Dermis lymphatic vessel endothelial cell (primary cell): ENCODE data around the gene LDLRAD2. TPM values are rescaled to one million over a fixed set of nuclear protein-coding genes. Genes with fewer than 3 reads are reported as not detected.

Source experiments
- total RNA-seq: library from RNA; depleted of rRNA; stranded (reverse); fragments of >200 nt; gene quantifications from 2 replicates; pipeline ENCODE4 v1.2.1, GENCODE V29; 2014

Gene LDLRAD2
- total RNA-seq: 0.09 and 0.11 TPM in 2 replicates

GRCh38 chr1:21811875-21812305 lies at the start of gene LDLRAD2:
Gene LDLRAD2 (plus strand): TSS chr1:21812265. CDS start chr1:21812452, 187 bp downstream.

GRCh38 chr1:21782868-21783678 lies 29.0 kb upstream of the LDLRAD2 start, which contains the start of gene USP48:
Gene USP48 (minus strand): TSS chr1:21783149. CDS start chr1:21782957, 192 bp downstream.

Other genes starting within 250 kb of the LDLRAD2 start
- gene RAP1GAP, start 142.9 kb upstream of the LDLRAD2 start, total RNA-seq: under 0.01 TPM in 2 replicates
- gene USP48, start 29.1 kb upstream of the LDLRAD2 start, total RNA-seq: 54.8 and 66.9 TPM in 2 replicates
- gene HSPG2, start 125.0 kb downstream of the LDLRAD2 start, total RNA-seq: 192 and 239 TPM in 2 replicates
- gene CELA3B, start 164.8 kb downstream of the LDLRAD2 start, total RNA-seq: 0.09 TPM in 1 of 2 replicates, not detected in the other
- gene CELA3A, start 189.4 kb downstream of the LDLRAD2 start, total RNA-seq: not detected in 2 replicates
- gene CDC42, start 240.4 kb downstream of the LDLRAD2 start, total RNA-seq: 760 and 768 TPM in 2 replicates